Measurements from ENCODE around the gene PELI2. TPM values are rescaled to one million over a fixed set of nuclear protein-coding genes. Genes with fewer than 3 reads are reported as not detected.

The PELI2 gene
- total RNA-seq, 1 experiment from 2014 or later = 0.19 TPM

DNA sequence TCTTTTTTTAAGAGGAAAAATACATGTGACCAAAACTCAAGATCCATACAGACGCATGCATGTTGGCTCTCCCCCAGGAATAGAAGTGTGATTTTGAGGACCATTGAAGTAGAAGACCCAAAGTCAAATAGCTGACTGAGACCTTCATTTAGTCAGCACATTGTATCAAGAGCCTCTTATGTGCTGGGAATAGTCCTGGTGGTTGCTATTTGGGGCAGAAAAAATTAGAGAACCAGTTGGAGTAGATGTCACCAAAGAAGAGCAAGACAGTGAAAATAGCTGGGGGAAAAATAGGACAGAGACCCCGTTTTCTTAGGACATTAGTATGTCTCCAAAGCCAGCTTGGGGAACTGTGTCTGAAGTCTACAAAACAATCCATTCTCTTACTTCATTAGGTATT is 93.6 kb downstream of the PELI2 start:
- H3K4me1 Mint-ChIP-seq (ENCODE audit: insufficient read depth, unreplicated experiment) = no peaks in the 10 kb centered on the region
- ChIA-PET CTCF (interaction anchor here (0.6 to 0.7 kb wide), 2 partner anchors 452 to 481 kb away, joined by 4 read pairs; no protein-coding TSS in a partner anchor), POLR2A (no interaction called here)
- H3K9me3 Mint-ChIP-seq (ENCODE audit: unreplicated experiment) = no peaks in the 10 kb centered on the region
- DNase-seq (ENCODE audit: unreplicated experiment) = no peak
- H3K27me3 Mint-ChIP-seq (ENCODE audit: insufficient read depth, unreplicated experiment) = peaks cover 27% of the 10 kb centered on the region
- H3K27ac Mint-ChIP-seq (ENCODE audit: low read depth, unreplicated experiment) = no peak overlapping the region
- no peak overlapping the region for H3K4me3 Mint-ChIP-seq (ENCODE audit: unreplicated experiment)
- BruUV-seq (replicated peaks) = no TSS peak
- H3K36me3 Mint-ChIP-seq (ENCODE audit: insufficient read depth, unreplicated experiment) = no peaks in the 10 kb centered on the region
- TF ChIP-seq, protein P1, sequence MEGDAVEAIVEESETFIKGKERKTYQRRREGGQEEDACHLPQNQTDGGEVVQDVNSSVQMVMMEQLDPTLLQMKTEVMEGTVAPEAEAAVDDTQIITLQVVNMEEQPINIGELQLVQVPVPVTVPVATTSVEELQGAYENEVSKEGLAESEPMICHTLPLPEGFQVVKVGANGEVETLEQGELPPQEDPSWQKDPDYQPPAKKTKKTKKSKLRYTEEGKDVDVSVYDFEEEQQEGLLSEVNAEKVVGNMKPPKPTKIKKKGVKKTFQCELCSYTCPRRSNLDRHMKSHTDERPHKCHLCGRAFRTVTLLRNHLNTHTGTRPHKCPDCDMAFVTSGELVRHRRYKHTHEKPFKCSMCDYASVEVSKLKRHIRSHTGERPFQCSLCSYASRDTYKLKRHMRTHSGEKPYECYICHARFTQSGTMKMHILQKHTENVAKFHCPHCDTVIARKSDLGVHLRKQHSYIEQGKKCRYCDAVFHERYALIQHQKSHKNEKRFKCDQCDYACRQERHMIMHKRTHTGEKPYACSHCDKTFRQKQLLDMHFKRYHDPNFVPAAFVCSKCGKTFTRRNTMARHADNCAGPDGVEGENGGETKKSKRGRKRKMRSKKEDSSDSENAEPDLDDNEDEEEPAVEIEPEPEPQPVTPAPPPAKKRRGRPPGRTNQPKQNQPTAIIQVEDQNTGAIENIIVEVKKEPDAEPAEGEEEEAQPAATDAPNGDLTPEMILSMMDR (IDR thresholded peaks at IDR 0.05; ENCODE audit: unreplicated experiment) = no peak
- intact Hi-C loops (cut with micrococcal nuclease) = no loop called here

DNA sequence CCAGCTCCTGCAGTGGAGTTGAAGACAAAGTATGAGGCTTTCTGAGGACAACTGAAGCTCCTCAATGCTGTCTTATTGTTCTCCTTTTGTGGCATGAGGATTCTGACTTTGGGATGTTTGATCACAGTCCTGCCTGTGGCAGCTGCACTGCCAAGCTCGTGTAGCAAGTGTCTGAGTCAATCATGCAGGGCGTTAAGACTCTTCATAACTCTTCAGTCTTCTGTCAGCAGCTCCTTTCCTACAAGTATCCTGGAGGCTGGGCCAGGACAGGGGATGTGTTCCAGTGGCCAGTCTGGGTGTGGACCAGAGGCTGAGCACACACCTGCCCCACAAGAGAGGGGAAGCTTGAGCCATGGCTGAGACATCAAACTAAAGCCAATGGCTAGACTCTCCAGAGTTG is 94.3 kb downstream of the PELI2 start:
- Mint-ChIP-seq H3K4me3 (ENCODE audit: unreplicated experiment) (no peak overlapping the region), H3K4me1 (ENCODE audit: insufficient read depth, unreplicated experiment) (no peaks in the 10 kb centered on the region), H3K9me3 (ENCODE audit: unreplicated experiment) (no peaks in the 10 kb centered on the region), H3K27me3 (ENCODE audit: insufficient read depth, unreplicated experiment) (peaks cover 27% of the 10 kb centered on the region), H3K27ac (ENCODE audit: low read depth, unreplicated experiment) (no peak overlapping the region), H3K36me3 (ENCODE audit: insufficient read depth, unreplicated experiment) (no peaks in the 10 kb centered on the region)
- DNase-seq (ENCODE audit: unreplicated experiment) = no peak
- POLR2A ChIA-PET = interaction anchor here (0.7 kb wide), 1 partner anchor 10 kb away, joined by 3 read pairs; no protein-coding TSS in a partner anchor
- BruUV-seq (replicated peaks) = no TSS peak
- CTCF ChIA-PET = interaction anchor here (0.6 kb wide), 1 partner anchor 482 kb away, joined by 4 read pairs; no protein-coding TSS in a partner anchor
- intact Hi-C loops (cut with micrococcal nuclease) = no loop called here
- TF ChIP-seq, protein P1 (IDR thresholded peaks at IDR 0.05; ENCODE audit: unreplicated experiment) = no peak

DNA sequence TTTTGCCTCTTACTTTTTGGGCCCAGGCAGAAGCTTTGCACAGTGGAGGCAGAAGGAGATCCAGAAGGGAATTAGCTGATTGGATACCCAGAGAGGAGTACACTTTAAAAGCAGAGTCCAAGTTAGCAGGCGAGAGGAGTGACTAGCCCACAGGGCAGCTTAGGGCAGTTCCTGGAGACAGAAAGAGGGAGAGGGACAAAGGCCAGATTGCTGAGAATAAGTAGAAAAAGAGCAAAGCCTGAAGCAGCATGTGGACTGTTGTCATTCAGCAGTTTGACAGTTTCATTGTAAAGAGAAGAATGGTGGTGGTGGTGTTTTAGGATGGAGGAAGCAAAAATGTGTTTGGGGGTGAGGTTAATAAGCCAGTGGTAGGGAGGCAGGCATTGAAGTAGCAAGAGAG is 95.1 kb downstream of the PELI2 start:
- intact Hi-C loops (cut with micrococcal nuclease) = no loop called here
- POLR2A ChIA-PET = no interaction called here
- H3K4me3 Mint-ChIP-seq (ENCODE audit: unreplicated experiment) = no peak overlapping the region
- CTCF ChIA-PET = no interaction called here
- TF ChIP-seq, protein P1 (IDR thresholded peaks at IDR 0.05; ENCODE audit: unreplicated experiment) = no peak
- BruUV-seq (replicated peaks) = no TSS peak
- H3K9me3 Mint-ChIP-seq (ENCODE audit: unreplicated experiment) = no peaks in the 10 kb centered on the region
- no peaks in the 10 kb centered on the region for H3K4me1 Mint-ChIP-seq (ENCODE audit: insufficient read depth, unreplicated experiment)
- H3K36me3 Mint-ChIP-seq (ENCODE audit: insufficient read depth, unreplicated experiment) = no peaks in the 10 kb centered on the region
- peaks cover 20% of the 10 kb centered on the region for H3K27me3 Mint-ChIP-seq (ENCODE audit: insufficient read depth, unreplicated experiment)
- DNase-seq (ENCODE audit: unreplicated experiment) = no peak
- H3K27ac Mint-ChIP-seq (ENCODE audit: low read depth, unreplicated experiment) = no peak overlapping the region

DNA sequence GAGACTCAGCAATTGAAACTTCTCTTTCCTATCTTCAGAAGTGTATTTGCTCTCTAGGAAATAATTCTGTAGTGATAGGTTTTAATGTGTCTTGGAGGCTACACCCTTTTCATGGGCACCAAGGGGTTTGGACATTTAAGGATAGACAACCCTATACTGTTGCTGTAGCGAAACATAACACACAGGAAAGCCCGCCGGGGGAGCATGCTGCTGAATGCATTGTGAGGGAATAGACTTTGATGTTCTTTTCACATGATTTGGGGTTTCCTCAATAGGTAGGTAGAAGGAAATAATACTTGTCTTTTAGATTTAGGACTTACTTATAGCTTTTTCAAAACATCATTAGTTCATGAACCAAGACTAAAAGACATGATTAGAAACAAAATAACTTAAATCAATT is 97.0 kb downstream of the PELI2 start:
- intact Hi-C loops (cut with micrococcal nuclease) = no loop called here
- H3K4me3 Mint-ChIP-seq (ENCODE audit: unreplicated experiment) = no peak overlapping the region
- no peaks in the 10 kb centered on the region for H3K36me3 Mint-ChIP-seq (ENCODE audit: insufficient read depth, unreplicated experiment)
- no TSS peak for BruUV-seq (replicated peaks)
- DNase-seq (ENCODE audit: unreplicated experiment) = no peak
- ChIA-PET POLR2A (no interaction called here), CTCF (interaction anchor here (0.6 kb wide), 2 partner anchors 12 to 78 kb away, joined by 3 read pairs; no protein-coding TSS in a partner anchor)
- H3K27me3 Mint-ChIP-seq (ENCODE audit: insufficient read depth, unreplicated experiment) = peaks cover 9% of the 10 kb centered on the region
- TF ChIP-seq, protein P1 (IDR thresholded peaks at IDR 0.05; ENCODE audit: unreplicated experiment) = no peak
- no peaks in the 10 kb centered on the region for H3K9me3 Mint-ChIP-seq (ENCODE audit: unreplicated experiment)
- H3K4me1 Mint-ChIP-seq (ENCODE audit: insufficient read depth, unreplicated experiment) = no peaks in the 10 kb centered on the region
- H3K27ac Mint-ChIP-seq (ENCODE audit: low read depth, unreplicated experiment) = no peak overlapping the region
